NCI-H460 (cell line): Measurements from ENCODE around the gene CCM2. TPM values are rescaled to one million over a fixed set of nuclear protein-coding genes. Genes with fewer than 3 reads are reported as not detected.

ENCODE experiments used
- DNase-seq: peaks from one replicate; pipeline ENCODE4 v3.0.0-alpha.2; 2016; ENCODE audit warnings: low read depth; ENCODE audit errors: extremely low read depth
- total RNA-seq: library from RNA; depleted of rRNA; stranded (reverse); fragments of >200 nt; shearing (Covaris generic); gene quantifications from 2 replicates; pipeline ENCODE4 v1.2.3, GENCODE V29; 2014

CCM2 gene
- total RNA-seq, 1 experiment from 2014 or later, result 27.4 TPM

DNA sequence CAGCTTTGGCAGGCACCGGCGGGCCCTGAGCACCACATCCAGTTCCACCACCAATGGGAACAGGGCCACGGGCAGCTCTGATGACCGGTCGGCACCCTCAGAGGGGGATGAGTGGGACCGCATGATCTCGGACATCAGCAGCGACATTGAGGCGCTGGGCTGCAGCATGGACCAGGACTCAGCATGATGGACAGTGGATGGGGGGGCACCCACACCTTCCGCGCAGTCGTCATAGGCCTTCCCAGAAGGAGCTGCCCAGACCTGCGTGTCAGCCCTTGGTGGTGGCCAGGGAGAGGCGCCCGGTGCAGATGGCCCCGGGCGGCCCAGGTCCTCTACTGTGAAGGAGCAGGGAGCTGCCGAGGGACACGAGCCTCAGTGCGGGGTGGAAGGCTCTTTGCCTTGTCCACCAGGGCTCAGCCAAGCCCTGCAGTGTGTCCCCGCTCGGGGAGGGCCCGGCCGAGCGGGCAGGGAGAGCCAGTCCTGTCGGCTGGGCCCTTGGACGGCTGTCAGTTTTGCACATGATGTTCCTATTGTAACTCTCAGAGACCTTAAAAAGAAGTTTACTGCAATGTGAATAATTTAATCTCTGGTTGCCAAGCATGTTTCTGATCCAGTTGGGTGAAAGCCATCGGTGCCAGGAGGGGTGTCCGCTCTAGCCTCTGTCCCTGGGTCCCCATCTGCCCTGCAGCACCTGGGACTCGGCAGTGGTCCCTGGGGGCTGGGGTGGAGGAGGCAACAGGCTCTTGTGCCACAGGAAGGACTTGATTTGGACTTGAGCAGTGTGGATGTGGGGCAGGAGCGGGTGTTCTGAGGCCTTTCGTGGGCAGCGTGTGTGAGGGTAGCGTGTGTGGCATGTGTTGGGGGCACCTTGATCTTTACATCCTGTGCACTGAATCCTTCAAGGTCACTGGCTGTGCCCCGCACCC lies 76.1 kb downstream of the CCM2 start:
- DNase-seq, result no peak

DNA sequence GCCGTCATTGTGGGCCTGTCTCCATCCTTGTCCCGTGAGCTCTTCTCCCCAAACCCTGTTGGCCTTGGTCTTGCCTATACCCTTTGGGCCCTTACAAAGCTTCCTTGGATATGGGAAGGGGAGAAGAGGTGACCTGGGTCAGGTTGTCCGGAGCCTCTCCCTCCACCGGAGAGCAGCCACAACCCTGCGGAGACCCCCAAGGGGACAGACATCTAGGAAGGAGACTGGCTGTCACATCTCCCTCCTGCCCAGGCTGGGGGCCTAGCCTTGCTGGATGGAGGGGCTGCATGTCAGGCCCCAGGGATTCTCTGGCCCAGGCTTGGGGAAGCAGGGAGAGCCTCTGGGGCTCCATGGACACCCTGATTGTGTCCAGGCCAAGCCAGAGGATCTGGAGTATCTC lies 76.9 kb downstream of the CCM2 start:
- no peak for DNase-seq

DNA sequence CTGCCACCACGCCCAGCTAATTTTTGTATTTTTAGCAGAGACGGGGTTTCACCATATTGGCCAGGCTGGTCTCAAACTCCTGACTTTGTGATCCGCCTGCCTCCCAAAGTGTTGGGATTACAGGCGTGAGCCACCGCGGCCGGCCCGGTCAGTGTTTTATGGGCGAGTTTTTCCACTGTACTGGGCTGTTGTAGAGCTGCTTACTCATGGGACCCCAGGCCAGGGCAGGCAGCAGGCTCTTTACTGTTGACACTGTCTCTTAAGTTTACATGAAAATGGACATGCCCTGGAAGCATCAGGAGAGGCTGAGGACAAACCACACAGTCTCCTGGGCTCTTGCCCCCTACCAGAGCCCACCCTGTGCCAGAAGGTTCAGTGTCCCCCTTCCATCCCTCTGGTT lies 77.6 kb downstream of the CCM2 start:
- DNase-seq, result no peak

DNA sequence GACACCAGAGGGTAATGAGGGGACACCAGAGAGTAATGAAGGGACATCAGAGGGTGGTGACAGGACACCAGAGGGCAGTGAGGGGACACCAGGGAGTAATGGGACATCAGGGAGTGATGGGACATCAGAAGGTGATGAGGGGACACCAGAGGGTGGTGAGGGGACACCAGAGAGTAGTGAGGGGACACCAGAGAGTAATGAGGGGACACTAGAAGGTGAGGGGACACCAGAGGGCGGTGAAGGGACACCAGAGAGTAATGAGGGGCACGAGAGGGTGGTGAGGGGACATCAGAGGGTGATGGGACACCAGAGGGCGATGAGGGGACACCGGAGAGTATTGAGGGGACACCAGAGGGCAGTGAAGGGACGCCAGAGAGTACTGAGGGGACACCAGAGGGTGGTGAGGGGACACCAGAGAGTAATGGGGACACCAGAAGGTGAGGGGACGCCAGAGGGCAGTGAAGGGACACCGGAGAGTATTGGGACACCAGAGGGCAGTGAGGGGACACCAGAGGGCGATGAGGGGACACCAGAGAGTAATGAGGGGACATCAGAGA lies 78.2 kb downstream of the CCM2 start:
- DNase-seq, result no peak

DNA sequence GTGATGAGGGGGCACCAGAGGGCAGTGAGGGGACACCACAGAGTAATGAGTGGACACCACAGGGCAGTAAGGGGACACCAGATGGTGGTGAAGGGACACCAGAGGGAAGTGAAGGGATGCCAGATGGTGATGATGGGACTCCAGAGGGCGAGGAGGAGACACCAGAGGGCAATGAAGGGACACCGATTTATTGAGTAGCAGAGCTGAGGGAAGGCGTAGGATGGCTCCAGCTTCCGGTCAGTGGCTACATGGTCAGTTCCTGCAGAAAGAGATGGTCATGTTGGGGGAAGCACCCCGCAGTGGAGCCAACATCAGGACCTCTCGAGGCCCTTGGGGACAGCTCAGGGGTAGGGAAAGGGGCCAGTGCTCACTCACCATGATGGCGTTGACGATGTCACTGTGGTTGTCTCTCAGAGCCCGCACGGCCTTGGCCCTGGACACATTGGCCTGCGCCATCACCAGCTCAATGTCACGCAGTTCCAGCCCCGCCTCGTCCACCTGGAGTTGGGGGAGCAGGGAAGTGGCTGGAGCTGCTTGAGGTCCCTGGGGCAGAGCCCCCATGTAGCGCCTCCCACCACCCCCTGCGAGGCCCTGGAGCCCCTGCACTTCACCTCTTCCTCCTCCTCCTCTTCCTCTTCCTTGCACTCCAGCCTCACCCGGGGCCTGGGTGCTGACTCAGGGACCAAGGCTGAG lies 80.4 kb downstream of the CCM2 start:
- no peak for DNase-seq

DNA sequence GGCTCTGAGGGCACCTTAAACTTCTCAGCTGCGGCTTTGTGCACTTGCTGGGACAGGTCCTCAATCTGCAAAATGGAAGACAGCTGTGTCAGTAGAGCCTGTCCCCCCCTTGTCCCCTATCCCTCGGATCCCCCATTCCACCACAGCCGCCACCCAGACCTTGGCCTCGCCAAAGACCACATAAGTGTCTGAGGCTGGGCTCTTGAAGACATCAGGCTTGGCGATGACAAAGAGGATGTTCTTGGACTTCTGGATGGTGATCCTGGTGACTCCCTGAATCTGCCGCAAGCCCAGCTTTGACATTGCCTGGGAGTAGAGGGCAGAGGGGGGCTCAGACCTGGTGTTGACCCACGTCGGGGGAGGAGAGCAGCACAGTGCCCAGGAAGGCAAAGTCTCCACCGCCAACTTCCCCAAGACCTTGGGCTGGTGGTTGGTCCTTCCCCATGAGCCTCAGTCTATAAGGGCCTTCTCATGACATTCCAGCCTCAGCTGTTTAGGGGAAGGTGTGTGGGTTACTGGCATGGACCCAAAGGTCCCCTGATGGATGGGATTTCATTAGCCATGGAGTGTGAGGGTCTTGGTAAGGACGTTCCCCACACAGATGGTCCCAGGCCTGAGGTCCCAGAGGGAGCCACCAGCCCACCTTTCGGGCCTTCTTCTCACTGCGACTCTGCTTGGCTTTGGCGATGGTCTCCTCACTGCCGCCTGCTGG lies 81.1 kb downstream of the CCM2 start:
- DNase-seq, result no peak

DNA sequence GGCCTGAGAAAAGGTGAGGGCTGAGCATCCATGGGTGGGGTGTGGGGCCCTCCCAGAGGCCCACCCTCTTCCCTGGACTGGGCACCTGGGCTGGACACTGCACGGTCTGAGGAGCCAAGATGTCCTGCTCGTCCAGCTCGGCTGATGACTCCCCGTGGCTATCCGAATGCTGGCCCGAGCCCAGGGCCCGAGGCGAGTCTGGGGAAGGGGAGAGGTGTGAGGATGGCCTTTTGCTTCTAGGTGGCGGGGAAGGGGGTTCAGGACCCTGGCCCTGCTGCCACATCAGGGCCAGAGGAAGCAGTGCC lies 81.6 kb downstream of the CCM2 start:
- DNase-seq, result no peak

DNA sequence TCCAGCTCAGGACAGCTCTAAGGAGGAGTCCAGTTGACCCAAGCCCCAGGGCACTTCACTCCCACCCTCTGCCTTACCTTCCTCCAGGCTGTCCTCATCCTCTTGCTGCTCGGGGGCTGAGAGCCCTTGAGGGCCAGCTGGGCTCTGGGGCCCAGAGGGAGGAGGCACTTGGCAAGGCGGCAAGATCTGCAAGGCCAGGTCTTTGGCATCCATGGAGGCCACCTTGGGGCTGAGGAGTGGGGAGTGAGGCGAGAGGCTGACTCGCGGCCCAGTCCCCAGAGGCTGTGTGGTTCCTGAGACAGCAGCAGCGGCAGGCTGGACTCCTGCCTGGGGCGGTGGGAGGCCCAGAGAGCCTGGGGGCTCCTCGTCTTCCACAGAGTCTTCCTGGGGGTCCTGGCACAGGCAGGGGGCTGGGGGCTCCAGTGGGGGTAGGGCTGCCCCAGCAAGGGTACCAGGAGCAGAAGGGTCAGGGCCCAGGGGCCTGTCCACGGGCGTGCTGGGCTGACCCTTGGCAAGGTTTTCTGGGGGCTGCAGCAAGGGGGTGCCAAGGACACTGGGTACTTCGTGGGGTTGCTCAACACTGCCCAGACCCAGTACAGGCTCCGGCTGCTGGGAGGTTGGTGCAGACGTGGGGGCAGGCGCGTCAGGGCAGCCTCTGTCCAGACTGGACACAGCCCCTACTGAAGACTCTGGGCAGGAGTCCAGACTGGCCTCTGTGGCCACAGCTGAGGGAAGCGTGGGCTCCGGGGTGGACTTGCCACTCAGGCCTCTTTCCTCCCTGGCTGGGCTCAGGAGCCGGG lies 82.2 kb downstream of the CCM2 start:
- DNase-seq, result no peak

DNA sequence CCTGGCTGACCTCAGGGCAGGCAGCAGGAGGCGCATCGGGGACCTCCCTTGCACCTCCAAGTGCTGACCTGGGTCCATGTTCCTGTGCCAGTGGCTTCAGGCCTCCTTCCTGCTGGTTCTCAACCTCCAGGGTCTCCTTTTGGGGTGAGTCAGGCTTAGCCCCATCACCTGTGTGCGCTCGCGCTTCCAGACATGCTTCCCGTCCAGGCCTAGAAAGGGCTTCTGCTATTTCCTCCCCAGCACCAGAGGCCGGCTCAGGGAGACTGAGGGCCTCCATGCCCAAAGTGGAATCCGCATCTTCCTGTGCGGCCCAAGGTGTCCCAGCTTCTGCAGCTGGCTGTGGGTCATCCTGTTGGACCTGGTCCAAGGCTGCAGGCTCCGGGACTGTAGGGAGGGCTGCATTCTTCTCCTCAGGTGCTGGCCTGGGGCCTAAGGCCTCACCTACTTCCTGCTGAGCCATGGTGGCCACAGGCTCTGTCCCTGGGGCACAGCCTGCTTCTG lies 82.9 kb downstream of the CCM2 start:
- no peak for DNase-seq

DNA sequence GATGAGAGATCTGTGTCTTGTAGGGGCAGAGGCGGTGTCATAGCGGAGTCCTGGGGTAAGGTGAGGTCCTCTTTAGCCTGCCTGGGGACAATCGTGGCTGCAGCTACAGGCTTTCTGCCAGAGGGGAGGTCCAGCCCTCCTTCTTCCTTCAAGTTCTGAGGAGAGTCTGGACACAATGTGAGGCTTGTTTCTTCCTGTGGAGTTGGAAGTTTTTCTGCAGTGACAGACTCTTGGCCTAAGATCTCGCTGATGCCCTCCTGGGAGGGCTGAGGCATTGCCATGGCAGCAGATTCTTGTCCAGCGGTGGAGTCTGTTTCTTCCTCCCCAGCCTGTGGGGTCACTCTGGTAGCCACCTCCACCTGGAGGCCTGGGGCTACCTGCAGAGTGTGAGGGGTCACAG lies 84.3 kb downstream of the CCM2 start:
- no peak for DNase-seq

DNA sequence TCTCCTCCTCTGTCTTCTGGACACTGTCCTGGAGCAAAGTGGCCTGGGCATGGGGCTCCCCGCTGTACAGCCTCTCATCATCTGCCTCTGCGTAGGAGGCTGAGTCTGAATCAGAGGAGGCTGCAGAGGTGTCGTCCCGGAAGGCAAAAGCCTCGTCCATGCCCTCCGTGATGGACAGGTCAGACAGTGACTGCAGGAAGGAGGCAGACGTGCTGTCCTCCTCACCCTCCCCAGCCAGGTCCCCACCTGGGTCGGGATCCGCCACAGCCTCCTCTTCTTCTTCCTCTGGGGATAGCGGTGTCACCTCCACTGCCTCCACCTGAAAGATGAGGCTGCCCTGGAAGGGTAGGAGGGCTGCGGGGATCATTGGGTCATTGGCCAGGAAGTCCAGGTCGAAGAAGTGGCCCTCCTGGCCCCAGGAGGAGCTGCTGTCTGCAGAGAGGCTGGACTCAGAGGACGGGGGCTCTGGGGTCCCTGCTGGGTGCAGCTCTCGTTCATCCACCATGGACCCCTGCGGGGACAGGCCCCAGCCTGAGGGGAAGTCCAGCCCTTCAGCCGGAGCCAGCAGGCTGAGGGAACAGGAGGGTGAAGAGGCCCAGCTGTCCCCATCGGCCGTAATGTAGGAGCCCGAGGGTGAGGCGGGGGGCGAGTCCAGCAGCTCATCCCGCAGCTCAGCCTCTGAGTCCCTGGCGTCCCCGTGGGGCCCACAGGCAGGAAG lies 85.1 kb downstream of the CCM2 start:
- DNase-seq, result no peak

DNA sequence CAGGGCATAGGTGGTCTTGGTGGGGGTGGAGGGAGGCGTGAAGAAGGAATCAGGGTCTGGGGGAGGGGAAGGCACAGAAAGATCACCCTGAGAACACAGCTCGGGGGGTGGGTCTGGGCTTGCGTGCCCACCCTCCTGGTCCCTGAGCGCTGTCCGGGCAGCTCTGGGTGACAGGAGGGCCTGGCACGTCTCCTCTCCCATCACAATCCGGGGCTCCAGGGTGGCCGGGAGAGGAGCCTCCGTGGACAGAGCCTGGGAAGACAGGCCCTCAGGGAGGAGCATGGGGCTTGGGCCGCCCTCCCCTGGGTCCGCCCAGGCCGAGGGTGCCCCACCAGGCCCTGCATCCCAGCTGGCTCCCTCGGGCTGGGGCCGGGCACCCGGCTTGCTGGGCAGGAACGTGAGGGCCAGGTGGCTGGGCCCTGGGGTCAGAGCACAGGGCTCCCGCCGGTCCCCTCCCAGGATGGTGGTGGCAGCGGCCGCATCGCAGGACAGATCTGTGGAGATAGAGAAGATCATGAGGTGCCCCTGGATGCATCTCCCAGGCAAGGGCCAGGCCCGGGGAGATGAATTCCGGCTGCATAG lies 85.7 kb downstream of the CCM2 start:
- DNase-seq, result no peak

DNA sequence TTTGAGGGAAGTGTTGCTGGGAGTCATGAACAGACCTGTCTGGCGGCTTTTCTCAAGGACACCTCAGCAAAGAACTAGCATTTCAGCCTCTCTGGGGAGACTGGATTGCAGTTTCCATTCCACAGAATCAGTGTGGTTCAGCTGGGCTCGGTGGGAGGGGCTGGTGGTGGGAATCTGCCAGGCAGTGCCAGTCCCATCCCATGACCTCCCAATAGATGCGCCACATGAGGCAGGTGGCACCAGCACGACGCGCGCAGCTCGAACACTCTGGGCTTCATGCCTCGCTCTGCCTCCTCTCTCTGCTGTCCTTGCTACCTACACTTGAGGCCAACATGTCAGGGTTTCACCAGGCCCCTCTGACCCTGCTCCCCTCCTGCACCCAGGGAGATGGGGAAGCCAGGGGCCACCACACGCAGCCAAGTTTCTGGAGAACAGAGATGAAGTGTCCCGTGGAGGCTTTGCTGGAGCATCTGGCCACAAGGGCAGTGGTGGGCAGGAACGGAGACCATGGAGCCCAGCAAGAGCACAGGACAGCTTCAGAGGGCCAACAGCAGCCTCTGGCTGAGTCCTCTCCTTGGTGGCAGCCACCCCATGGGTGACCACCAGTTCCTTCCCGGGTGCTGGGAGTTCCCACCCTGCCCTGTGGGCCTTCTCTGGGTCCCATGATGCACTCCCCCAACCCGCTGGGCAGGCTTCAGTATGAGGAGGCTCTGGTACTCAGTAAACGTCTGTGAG lies 86.5 kb downstream of the CCM2 start:
- DNase-seq, result no peak

DNA sequence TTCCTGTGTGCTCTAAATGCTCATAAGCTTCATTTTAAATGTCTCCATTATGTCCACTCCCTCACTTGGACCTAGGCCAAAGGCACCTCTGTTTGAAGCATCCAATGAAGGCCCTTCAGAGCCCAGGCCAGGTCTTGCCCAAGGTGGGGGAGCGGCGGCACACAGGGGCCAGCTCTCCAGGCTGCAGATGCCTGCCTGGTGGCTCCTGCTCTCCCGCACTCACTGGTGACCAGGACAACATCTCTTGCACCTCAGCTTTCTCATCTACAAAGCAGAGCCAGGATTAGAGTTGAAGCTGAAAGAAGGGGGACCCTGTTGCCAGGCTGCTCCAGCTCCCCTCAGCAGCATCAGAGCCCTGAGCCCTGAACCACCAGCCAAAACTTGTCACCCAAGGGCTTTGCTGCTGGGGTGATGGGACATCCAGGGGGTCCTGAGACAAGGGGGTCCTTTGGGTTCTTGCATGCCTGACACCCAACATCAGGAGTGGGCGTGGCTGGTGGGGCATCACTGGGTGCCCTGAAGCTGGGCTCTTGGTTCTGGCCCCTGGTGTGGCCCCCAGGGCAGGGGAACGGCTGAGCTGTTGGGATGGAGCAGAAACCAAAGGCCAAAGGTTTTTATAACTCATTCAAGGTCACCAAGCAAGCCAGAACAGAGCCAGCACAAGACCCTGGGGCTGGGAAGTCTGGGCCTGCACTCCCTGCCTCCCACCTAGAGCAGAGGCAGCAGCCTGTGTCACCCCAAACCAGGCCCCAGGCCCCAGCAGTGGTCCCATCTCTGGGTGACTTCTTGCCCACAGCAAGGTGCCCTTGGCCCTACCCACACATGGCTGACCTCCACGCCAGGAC lies 87.5 kb downstream of the CCM2 start:
- DNase-seq, result no peak

DNA sequence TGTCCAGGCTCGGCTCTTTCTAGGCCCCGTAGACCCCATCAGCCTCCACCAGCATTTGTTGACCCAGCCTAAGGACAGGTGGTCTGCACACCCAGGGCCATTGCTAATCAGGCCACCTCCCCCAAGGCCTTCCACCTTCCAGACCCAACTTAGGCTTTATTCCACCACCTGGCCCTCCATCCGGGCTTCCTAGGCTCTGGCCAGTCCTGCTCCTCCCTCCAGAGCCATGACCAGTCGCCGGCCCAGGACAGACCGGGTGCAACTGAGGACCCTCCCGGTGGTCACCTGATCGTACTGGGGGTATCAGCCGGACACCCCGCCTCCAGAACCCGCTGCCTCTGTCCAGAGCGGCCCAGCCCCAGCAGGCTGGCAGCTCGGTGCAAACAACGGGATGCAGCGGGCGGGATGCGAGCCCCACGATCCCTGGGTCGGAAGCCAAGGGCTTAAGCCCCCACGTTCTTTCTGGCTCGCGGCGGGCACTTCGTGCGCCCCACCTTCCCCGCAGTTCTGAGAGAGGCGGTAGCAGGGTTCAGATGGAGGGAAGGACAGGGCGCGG lies 88.2 kb downstream of the CCM2 start:
- no peak for DNase-seq

DNA sequence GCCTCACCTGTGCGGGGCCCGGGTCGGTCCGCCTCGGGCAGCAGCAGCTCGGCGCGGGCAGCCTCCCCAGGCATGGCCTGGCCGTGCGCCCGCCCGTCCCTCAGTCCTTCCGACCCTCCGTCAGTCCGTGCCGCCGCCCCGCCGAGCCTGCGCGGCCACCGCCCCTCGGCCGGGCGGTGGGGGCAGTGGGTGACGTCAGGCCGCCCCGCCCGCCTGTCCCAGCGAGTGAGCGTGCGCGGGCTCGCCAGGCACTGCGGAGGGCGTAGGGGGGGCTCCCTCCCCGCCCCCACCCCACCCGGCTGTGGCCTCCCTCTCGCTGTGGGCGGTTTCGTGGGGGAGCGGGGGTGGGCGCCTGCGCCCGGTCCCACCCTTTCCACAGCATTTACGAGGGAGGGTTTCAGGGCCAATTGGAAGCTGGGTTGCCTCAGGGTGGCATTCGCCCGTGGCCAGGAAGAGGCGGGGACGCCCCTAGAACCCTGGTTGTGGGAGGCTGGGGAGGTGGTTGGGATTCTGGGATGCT lies 88.9 kb downstream of the CCM2 start, which contains the start of gene NACAD:
Gene NACAD, minus strand, starts transcription at position 149 of the 520 bp plus-strand sequence. Its CDS starts 75 bp downstream, at position 74.
- DNase-seq, result no peak

DNA sequence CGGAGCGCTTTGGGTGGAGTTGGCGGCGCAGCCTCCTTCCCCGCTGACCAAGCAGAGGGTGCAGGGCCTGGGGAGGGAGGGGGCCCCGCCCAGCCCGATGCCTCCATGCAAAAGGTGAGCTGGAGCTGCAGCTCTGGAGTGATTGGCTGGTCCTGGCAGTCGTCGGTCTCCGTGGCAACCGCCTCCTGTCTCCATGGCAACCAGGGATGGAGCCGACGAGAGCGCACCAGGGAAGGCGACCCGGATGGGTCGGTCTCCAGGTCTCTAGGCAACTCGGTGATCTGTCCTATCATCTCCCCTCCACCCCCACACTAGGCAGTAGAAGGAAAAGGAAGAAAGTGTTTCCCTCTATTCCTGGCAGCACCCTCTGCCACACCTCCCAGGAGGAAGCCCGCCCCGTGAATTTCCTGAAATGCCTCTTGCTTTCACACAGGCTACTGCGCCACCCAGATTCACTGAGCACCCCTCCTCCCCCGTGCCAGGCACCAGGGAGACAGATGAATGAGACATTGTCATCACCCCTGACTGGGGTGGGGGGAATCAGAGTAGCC lies 89.4 kb downstream of the CCM2 start:
- DNase-seq, result no peak
